RWPE1 (cell line): ENCODE data around the gene PDCD1LG2.

Experiments
- CTCF ChIA-PET: fragments of 350-600 bp; sonication (Branson Sonifier 250); formaldehyde crosslinking; extraction: SDS; loops from one replicate; lab custom pipeline; 2021; lab: Yijun Ruan, JAX
- POLR2A ChIA-PET: fragments of 400-600 bp; formaldehyde crosslinking; extraction: SDS; loops from one replicate; lab custom pipeline; 2020; ENCODE audit warnings: antibody characterized with exemption; ENCODE audit not compliant: low non-redundant PET; lab: Yijun Ruan, JAX
- DNase-seq: peaks from one replicate; pipeline ENCODE4 v3.0.0; 2012; ENCODE audit warnings: low spot score
- H3K27ac ChIP-seq: fragments of 450-650 bp; 2 replicates; pipeline ENCODE4 v1.5.1; 2017
- CTCF ChIP-seq: fragments of 450-650 bp; conservative IDR thresholded peaks from 2 replicates; pipeline ENCODE4 v1.5.1; 2017; ENCODE audit warnings: low read depth, mild to moderate bottlenecking

The PDCD1LG2 gene

GRCh38 chr9:5485378-5486085 lies 24.8 kb upstream of the PDCD1LG2 start:
- DNase-seq = no peak
- ChIA-PET CTCF (interaction anchor here (0.6 kb wide), 1 partner anchor 586 kb away, joined by 7 read pairs; no protein-coding TSS in a partner anchor), POLR2A (no interaction called here)
- H3K27ac ChIP-seq = no peak overlapping the region
- no peak for TF ChIP-seq CTCF

GRCh38 chr9:5486988-5487387 lies 23.3 kb upstream of the PDCD1LG2 start:
- POLR2A ChIA-PET = no interaction called here
- no peak for TF ChIP-seq CTCF
- DNase-seq = no peak
- H3K27ac ChIP-seq = no peak overlapping the region
- CTCF ChIA-PET = no interaction called here

GRCh38 chr9:5488221-5489008 lies 21.9 kb upstream of the PDCD1LG2 start:
- POLR2A ChIA-PET = no interaction called here
- CTCF ChIA-PET = no interaction called here
- DNase-seq = no peak
- H3K27ac ChIP-seq = no peak overlapping the region
- no peak for TF ChIP-seq CTCF

- no peak overlapping the region for H3K27ac ChIP-seq
- ChIA-PET POLR2A (no interaction called here), CTCF (interaction anchor here (0.7 kb wide), 1 partner anchor 42 kb away, joined by 3 read pairs; no protein-coding TSS in a partner anchor)
- TF ChIP-seq CTCF = no peak
- DNase-seq = no peak
These were observed 20.5 kb upstream of the PDCD1LG2 start for GRCh38 chr9:5489630-5490490.

GRCh38 chr9:5492965-5493678 lies 17.2 kb upstream of the PDCD1LG2 start:
- ChIA-PET POLR2A (no interaction called here), CTCF (interaction anchor here (0.6 kb wide), 1 partner anchor 150 kb away, joined by 3 read pairs; no protein-coding TSS in a partner anchor)
- H3K27ac ChIP-seq = no peak overlapping the region
- TF ChIP-seq CTCF = no peak
- no peak for DNase-seq
